Endothelial cell of umbilical vein (primary cell): Measurements from ENCODE around the gene OPCML. TPM values are rescaled to one million over a fixed set of nuclear protein-coding genes. Genes with fewer than 3 reads are reported as not detected.

ENCODE experiments used
- BruUV-seq: library from RNA; stranded (reverse); fragments of 400-500 nt; replicated peaks from 2 replicates; lab custom pipeline; 2021; lab: Mats Ljungman, UMichigan
- CTCF ChIA-PET: fragments of 300-600, 350-600 bp; sonication (Branson Sonifier 250); formaldehyde crosslinking; loops from one replicate; lab custom pipeline; 2021; ENCODE audit warnings: antibody characterized with exemption, inconsistent platforms; lab: Charles Lee
- POLR2A ChIA-PET: fragments of 300-600, 350-600 bp; sonication (Branson Sonifier 250); formaldehyde crosslinking; loops from one replicate; lab custom pipeline; 2021; ENCODE audit warnings: antibody characterized with exemption, inconsistent platforms; lab: Charles Lee
- DNase-seq: peaks from one replicate; pipeline ENCODE4 v3.0.0-alpha.2; 2011; ENCODE audit warnings: low read depth, low spot score
- FAIRE-seq: peaks from 2 replicates; lab custom pipeline; 2011; peaks lifted over from hg19 to GRCh38; lab: Jason Lieb, UNC
- H2AFZ ChIP-seq: 2 replicates; pipeline ENCODE4 v1.6.0; 2012; ENCODE audit warnings: low read depth, low read length, control low read depth, inconsistent platforms
- H3K27ac ChIP-seq: 2 replicates; pipeline ENCODE4 v1.5.1; 2011; ENCODE audit warnings: low read depth, mild to moderate bottlenecking, control low read depth, low read length, moderate library complexity; ENCODE audit not compliant: insufficient read depth
- H3K27me3 ChIP-seq, 2 experiments: 2 replicates each; pipeline versions ENCODE4 v1.6.0 to v1.6.1; 2011; ENCODE audit warnings: low read length in 2 of 2, mixed read lengths in 1 of 2; ENCODE audit not compliant: control insufficient read depth in 2 of 2, insufficient read depth in 2 of 2
- H3K36me3 ChIP-seq, 2 experiments: 2 replicates in 1 of 2; 3 replicates in 1 of 2; pipeline ENCODE4 v1.5.1; 2011; ENCODE audit warnings: low read length in 2 of 2, mild to moderate bottlenecking in 1 of 2, moderate library complexity in 1 of 2; ENCODE audit not compliant: control insufficient read depth in 2 of 2, insufficient read depth in 2 of 2; ENCODE audit errors: extremely low read depth in 1 of 2
- H3K4me1 ChIP-seq: 3 replicates; pipeline ENCODE4 v1.5.1; 2011; ENCODE audit warnings: mild to moderate bottlenecking, low read length; ENCODE audit not compliant: control insufficient read depth, insufficient read depth; ENCODE audit errors: extremely low read depth
- H3K4me2 ChIP-seq: 2 replicates; pipeline ENCODE4 v1.6.1; 2011; ENCODE audit warnings: low read length, control low read depth, mixed read lengths; ENCODE audit not compliant: insufficient read depth
- H3K4me3 ChIP-seq, 3 experiments: fragments of 200-600 bp in 1 of 3; sonication (generic), shearing (Covaris generic) in 1 of 3; replicated peaks in 1 of 3; 2 replicates each; pipeline ENCODE4 v1.5.1; 2011 to 2016; ENCODE audit warnings: control low read depth in 3 of 3, low read length in 3 of 3, mild to moderate bottlenecking in 2 of 3, inconsistent platforms in 1 of 3, low read depth in 1 of 3, moderate library complexity in 1 of 3; ENCODE audit not compliant: insufficient read depth in 1 of 3
- H3K79me2 ChIP-seq: 2 replicates; pipeline ENCODE4 v1.6.0; 2012; ENCODE audit warnings: low read length, inconsistent platforms; ENCODE audit not compliant: control insufficient read depth, insufficient read depth
- H3K9ac ChIP-seq: replicated peaks from 2 replicates; pipeline ENCODE3; 2011; ENCODE audit warnings: low read length, control low read depth; ENCODE audit not compliant: insufficient read depth; ENCODE audit errors: extremely low read depth
- H3K9me1 ChIP-seq: replicated peaks from 3 replicates; pipeline ENCODE4 v1.6.0; 2011; ENCODE audit warnings: mild to moderate bottlenecking, low read length; ENCODE audit not compliant: control insufficient read depth, insufficient read depth; ENCODE audit errors: extremely low read depth
- H3K9me3 ChIP-seq: replicated peaks from 2 replicates; pipeline ENCODE4 v1.5.1; 2012; ENCODE audit warnings: low read length, inconsistent platforms; ENCODE audit not compliant: control insufficient read depth, insufficient read depth
- H4K20me1 ChIP-seq: replicated peaks from 2 replicates; pipeline ENCODE3; 2011; ENCODE audit warnings: mild to moderate bottlenecking, low read length; ENCODE audit not compliant: control insufficient read depth, insufficient read depth; ENCODE audit errors: extremely low read depth
- EZH2 ChIP-seq: IDR thresholded peaks from 2 replicates; pipeline ENCODE4 v1.6.1; 2012; ENCODE audit warnings: borderline replicate concordance, low read depth, mild to moderate bottlenecking, moderate library complexity, low read length, inconsistent platforms; ENCODE audit not compliant: severe bottlenecking
- FOS ChIP-seq: IDR thresholded peaks from 2 replicates; pipeline ENCODE4 v1.6.1; 2011; ENCODE audit warnings: mild to moderate bottlenecking, low read length, moderate library complexity, borderline replicate concordance; ENCODE audit not compliant: insufficient read depth
- JUN ChIP-seq: IDR thresholded peaks from 2 replicates; pipeline ENCODE4 v1.6.1; 2011; ENCODE audit warnings: borderline replicate concordance, low read depth; ENCODE audit not compliant: insufficient read length, insufficient read depth
- MYC ChIP-seq: IDR thresholded peaks from one replicate; pipeline ENCODE4 v1.6.1; 2011; ENCODE audit warnings: mild to moderate bottlenecking, low read depth, low read length
- POLR2A ChIP-seq: IDR thresholded peaks from 2 replicates; pipeline ENCODE4 v1.6.1; 2012; ENCODE audit warnings: low read depth, mild to moderate bottlenecking, control low read depth, low read length
- POLR2AphosphoS5 ChIP-seq: IDR thresholded peaks from 2 replicates; pipeline ENCODE4 v1.6.1; 2012; ENCODE audit warnings: low read depth, mild to moderate bottlenecking, control low read depth, low read length, moderate library complexity; ENCODE audit not compliant: insufficient read depth
- dilution Hi-C: fragments of 300-500 bp; cut with MboI; formaldehyde crosslinking; loops from one replicate; pipeline ENCODE4 v1.15.0; 2019; ENCODE audit warnings: low sequenced_read_pairs; ENCODE audit not compliant: extremely low pct_ligation_motif_present
- intact Hi-C: fragments of 100-400 bp; cut with micrococcal nuclease; formaldehyde crosslinking; loops from one replicate; pipeline ENCODE4 v1.10.0; 2022
- polyA plus RNA-seq, 4 experiments: library from polyadenylated mRNA; depleted of rRNA in 3 of 4; stranded (reverse) in 3 of 4; unstranded in 1 of 4; fragments of >200 nt; gene quantifications; 2 replicates each; pipeline versions ENCODE4 v1.2.1 to v1.2.3, GENCODE V29; 2011 to 2012; ENCODE audit warnings: missing spikeins in 1 of 4
- total RNA-seq: library from RNA; stranded (reverse); gene quantifications from 2 replicates; pipeline ENCODE4 v1.2.3, GENCODE V29; 2021
- TF ChIP-seq, protein P1 (sequence below), 2 donors: IDR thresholded peaks; 1 replicate in 1 of 2; 2 replicates in 1 of 2; pipeline ENCODE4 v1.5.1; 2011; ENCODE audit warnings: low read length in 2 of 2, mild to moderate bottlenecking in 2 of 2, moderate library complexity in 2 of 2, control low read depth in 1 of 2, inconsistent platforms in 1 of 2, low read depth in 1 of 2; ENCODE audit not compliant: insufficient read depth in 1 of 2; ENCODE audit errors: extremely low read depth in 1 of 2
- TF ChIP-seq, protein P2 (sequence below): IDR thresholded peaks from 2 replicates; pipeline ENCODE4 v1.6.1; 2011; ENCODE audit not compliant: insufficient read depth, insufficient read length

The OPCML gene
- total and polyA plus RNA-seq, 2 donors (not counting 3 experiments of a cell fraction or from before 2014, with no cell fraction given) = not detected

- POLR2A ChIA-PET = no interaction called here
Measured at GRCh38 chr11:132665205-132665604, 867.1 kb downstream of the OPCML start.

More at GRCh38 chr11:132665205-132665604, 867.1 kb downstream of the OPCML start:
- Histone ChIP-seq H4K20me1 (no peaks in the 10 kb centered on the region), H3K9ac (no peak overlapping the region), H3K9me1 (no peaks in the 10 kb centered on the region), H3K27me3 (no peaks in the 10 kb centered on the region), H3K36me3 (no peaks in the 10 kb centered on the region), H2AFZ (no peak overlapping the region), H3K27ac (no peak overlapping the region), H3K4me2 (no peak overlapping the region), H3K79me2 (no peaks in the 10 kb centered on the region), H3K4me1 (no peaks in the 10 kb centered on the region), H3K9me3 (no peaks in the 10 kb centered on the region), H3K4me3 (no peak overlapping the region)
- BruUV-seq = no TSS peak
- FAIRE-seq (no peak), DNase-seq (no peak)
- CTCF ChIA-PET = no interaction called here
- dilution Hi-C loops (no loop called here), intact Hi-C loops (no loop called here)
- TF ChIP-seq EZH2 (no peak), MYC (no peak), POLR2A (no peak), FOS (no peak), JUN (no peak), POLR2AphosphoS5 (no peak)
- TF ChIP-seq, protein P1, sequence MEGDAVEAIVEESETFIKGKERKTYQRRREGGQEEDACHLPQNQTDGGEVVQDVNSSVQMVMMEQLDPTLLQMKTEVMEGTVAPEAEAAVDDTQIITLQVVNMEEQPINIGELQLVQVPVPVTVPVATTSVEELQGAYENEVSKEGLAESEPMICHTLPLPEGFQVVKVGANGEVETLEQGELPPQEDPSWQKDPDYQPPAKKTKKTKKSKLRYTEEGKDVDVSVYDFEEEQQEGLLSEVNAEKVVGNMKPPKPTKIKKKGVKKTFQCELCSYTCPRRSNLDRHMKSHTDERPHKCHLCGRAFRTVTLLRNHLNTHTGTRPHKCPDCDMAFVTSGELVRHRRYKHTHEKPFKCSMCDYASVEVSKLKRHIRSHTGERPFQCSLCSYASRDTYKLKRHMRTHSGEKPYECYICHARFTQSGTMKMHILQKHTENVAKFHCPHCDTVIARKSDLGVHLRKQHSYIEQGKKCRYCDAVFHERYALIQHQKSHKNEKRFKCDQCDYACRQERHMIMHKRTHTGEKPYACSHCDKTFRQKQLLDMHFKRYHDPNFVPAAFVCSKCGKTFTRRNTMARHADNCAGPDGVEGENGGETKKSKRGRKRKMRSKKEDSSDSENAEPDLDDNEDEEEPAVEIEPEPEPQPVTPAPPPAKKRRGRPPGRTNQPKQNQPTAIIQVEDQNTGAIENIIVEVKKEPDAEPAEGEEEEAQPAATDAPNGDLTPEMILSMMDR (IDR thresholded peaks at IDR 0.05; ENCODE audit: extremely low read depth in 1 of 2, insufficient read depth in 1 of 2, low read depth in 1 of 2, low read length in 2 of 2) = no peak
- TF ChIP-seq, protein P2, sequence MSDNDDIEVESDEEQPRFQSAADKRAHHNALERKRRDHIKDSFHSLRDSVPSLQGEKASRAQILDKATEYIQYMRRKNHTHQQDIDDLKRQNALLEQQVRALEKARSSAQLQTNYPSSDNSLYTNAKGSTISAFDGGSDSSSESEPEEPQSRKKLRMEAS = no peak
